Measurements from ENCODE around the gene LMNA. TPM values are rescaled to one million over a fixed set of nuclear protein-coding genes. Genes with fewer than 3 reads are reported as not detected.

The LMNA gene
- total RNA-seq, 1 experiment from 2014 or later, result 112 TPM

- POLR2A ChIA-PET, result no interaction called here
- no peaks in the 10 kb centered on the region for H3K27me3 ChIP-seq (replicated peaks; ENCODE audit: control insufficient read depth, insufficient read depth, low read length)
- H3K9me3 ChIP-seq, result no peaks in the 10 kb centered on the region
- H3K4me1 ChIP-seq, result no peaks in the 10 kb centered on the region
- DNase-seq, result no peak
- no peak overlapping the region for H3K4me3 Mint-ChIP-seq (ENCODE audit: unreplicated experiment)
- no peaks in the 10 kb centered on the region for H3K27me3 Mint-ChIP-seq (ENCODE audit: insufficient read depth, unreplicated experiment)
- TF ChIP-seq CTCF (IDR thresholded peaks at IDR 0.05; ENCODE audit: insufficient read depth in 1 of 2, low read depth in 1 of 2, low read length in 1 of 2, severe bottlenecking in 1 of 2, unreplicated experiment in 1 of 2), result no peak
- intact Hi-C loops (cut with micrococcal nuclease; ENCODE audit: unreplicated experiment), result no loop called here
- CTCF ChIA-PET, result no interaction called here
- H3K27ac Mint-ChIP-seq (ENCODE audit: unreplicated experiment), result no peak overlapping the region
- H3K36me3 ChIP-seq (ENCODE audit: control insufficient read depth, insufficient read depth, low read length), result peaks cover 1% of the 10 kb centered on the region; the same call in 1 of the 2 replicates
- H3K9me3 Mint-ChIP-seq (ENCODE audit: unreplicated experiment), result no peaks in the 10 kb centered on the region
- H3K36me3 Mint-ChIP-seq (ENCODE audit: insufficient read depth, unreplicated experiment), result peaks cover 29% of the 10 kb centered on the region
- H3K4me1 Mint-ChIP-seq (ENCODE audit: low read depth, unreplicated experiment), result peaks cover 6% of the 10 kb centered on the region
- H3K4me3 ChIP-seq (ENCODE audit: low read depth, low read length), result no peak overlapping the region
- BruUV-seq (replicated peaks), result no TSS peak
These were observed 39.9 kb upstream of the LMNA start for GRCh38 chr1:156074661-156075060.

- Histone ChIP-seq H3K36me3 (ENCODE audit: control insufficient read depth, insufficient read depth, low read length) (peaks cover 1% of the 10 kb centered on the region; the same call in 1 of the 2 replicates), H3K27me3 (replicated peaks; ENCODE audit: control insufficient read depth, insufficient read depth, low read length) (no peaks in the 10 kb centered on the region), H3K9me3 (no peaks in the 10 kb centered on the region), H3K4me1 (no peaks in the 10 kb centered on the region), H3K4me3 (ENCODE audit: low read depth, low read length) (no peak overlapping the region)
- POLR2A ChIA-PET, result no interaction called here
- TF ChIP-seq CTCF (IDR thresholded peaks at IDR 0.05; ENCODE audit: insufficient read depth in 1 of 2, low read depth in 1 of 2, low read length in 1 of 2, severe bottlenecking in 1 of 2, unreplicated experiment in 1 of 2), result no peak
- Mint-ChIP-seq H3K27me3 (ENCODE audit: insufficient read depth, unreplicated experiment) (no peaks in the 10 kb centered on the region), H3K4me1 (ENCODE audit: low read depth, unreplicated experiment) (peaks cover 6% of the 10 kb centered on the region), H3K36me3 (ENCODE audit: insufficient read depth, unreplicated experiment) (peaks cover 27% of the 10 kb centered on the region), H3K4me3 (ENCODE audit: unreplicated experiment) (no peak overlapping the region), H3K9me3 (ENCODE audit: unreplicated experiment) (no peaks in the 10 kb centered on the region), H3K27ac (ENCODE audit: unreplicated experiment) (no peak overlapping the region)
- intact Hi-C loops (cut with micrococcal nuclease; ENCODE audit: unreplicated experiment), result no loop called here
- no TSS peak for BruUV-seq (replicated peaks)
- CTCF ChIA-PET, result no interaction called here
- no peak for DNase-seq
These were observed 39.3 kb upstream of the LMNA start for GRCh38 chr1:156075162-156075561.

- no TSS peak for BruUV-seq (replicated peaks)
- CTCF ChIA-PET, result interaction anchor here (0.5 kb wide), 1 partner anchor 50 kb away, joined by 3 read pairs; no protein-coding TSS in a partner anchor
- peaks cover 1% of the 10 kb centered on the region; the same call in 1 of the 2 replicates for H3K36me3 ChIP-seq (ENCODE audit: control insufficient read depth, insufficient read depth, low read length)
These were observed 38.7 kb upstream of the LMNA start for GRCh38 chr1:156075775-156076204.

More at GRCh38 chr1:156075775-156076204, 38.7 kb upstream of the LMNA start:
- DNase-seq, result no peak
- Mint-ChIP-seq H3K27ac (ENCODE audit: unreplicated experiment) (no peak overlapping the region), H3K36me3 (ENCODE audit: insufficient read depth, unreplicated experiment) (peaks cover 21% of the 10 kb centered on the region), H3K4me1 (ENCODE audit: low read depth, unreplicated experiment) (peaks cover 6% of the 10 kb centered on the region), H3K9me3 (ENCODE audit: unreplicated experiment) (no peaks in the 10 kb centered on the region), H3K4me3 (ENCODE audit: unreplicated experiment) (no peak overlapping the region), H3K27me3 (ENCODE audit: insufficient read depth, unreplicated experiment) (no peaks in the 10 kb centered on the region)
- no peak overlapping the region for H3K4me3 ChIP-seq (ENCODE audit: low read depth, low read length)
- H3K4me1 ChIP-seq, result no peaks in the 10 kb centered on the region
- intact Hi-C loops (cut with micrococcal nuclease; ENCODE audit: unreplicated experiment), result no loop called here
- POLR2A ChIA-PET, result no interaction called here
- no peaks in the 10 kb centered on the region for H3K27me3 ChIP-seq (replicated peaks; ENCODE audit: control insufficient read depth, insufficient read depth, low read length)
- no peaks in the 10 kb centered on the region for H3K9me3 ChIP-seq
- no peak for TF ChIP-seq CTCF (IDR thresholded peaks at IDR 0.05; ENCODE audit: insufficient read depth in 1 of 2, low read depth in 1 of 2, low read length in 1 of 2, severe bottlenecking in 1 of 2, unreplicated experiment in 1 of 2)
